GOT3 (cell line): ENCODE results near the gene LRIT2.

Experiments
- DNase-seq: peaks from one replicate; lab custom pipeline; 2025; ENCODE audit warnings: mixed read lengths; lab: John Stamatoyannopoulos, UW

The LRIT2 gene

DNA sequence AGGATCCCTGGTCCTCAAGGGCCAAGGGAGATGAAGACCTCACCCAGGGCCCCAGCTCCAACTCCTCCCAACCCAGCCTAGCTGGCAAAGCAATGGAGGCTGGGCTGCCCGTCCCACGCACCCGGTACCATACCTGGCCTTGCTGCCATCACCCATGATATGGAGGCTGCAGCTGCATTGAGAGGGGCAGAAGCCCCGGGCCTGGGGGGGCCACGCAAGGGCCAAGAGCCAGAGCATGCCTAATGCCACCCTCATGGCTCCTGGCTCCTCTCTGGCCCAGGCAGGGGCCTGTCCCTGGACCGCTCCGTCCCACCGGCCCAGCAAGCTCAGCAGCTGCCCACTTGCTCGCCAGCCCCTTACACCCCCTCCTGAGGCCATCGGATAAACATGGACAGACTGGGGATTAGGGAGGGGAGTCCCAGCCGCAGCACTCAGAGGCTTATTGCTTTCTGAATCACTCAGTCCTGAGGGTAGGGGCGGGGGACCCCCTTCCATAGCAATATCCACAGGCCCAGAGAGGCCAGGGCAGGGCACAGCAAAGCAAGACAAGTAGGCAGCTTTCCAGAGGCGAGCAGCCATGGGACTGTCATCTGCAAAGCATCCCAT lies 15.9 kb upstream of the LRIT2 start, which contains the start of gene LRIT1:
Gene LRIT1 (minus strand): TSS at position 362 of the 606 bp plus-strand sequence. CDS start 107 bp downstream, at position 255.
- DNase-seq: no peak

DNA sequence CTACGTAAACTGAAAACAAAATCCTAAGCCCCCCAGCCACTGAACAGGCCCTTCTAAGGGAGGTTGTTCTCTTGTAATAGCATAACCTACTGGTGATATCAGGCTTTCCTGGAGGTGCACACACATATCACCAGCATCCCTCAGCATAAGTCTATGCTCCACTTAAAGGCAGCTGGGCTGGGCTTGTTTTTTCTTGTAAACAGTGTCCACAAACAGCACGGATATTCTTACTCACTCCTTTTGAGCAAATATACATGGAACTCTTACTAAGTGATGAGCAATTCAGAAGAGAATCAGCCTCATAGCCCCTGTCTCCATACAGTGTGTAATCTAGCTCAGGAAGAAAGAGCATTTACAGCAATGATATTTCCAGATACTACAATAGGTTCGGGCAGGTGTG lies 13.6 kb upstream of the LRIT2 start:
- no peak for DNase-seq

DNA sequence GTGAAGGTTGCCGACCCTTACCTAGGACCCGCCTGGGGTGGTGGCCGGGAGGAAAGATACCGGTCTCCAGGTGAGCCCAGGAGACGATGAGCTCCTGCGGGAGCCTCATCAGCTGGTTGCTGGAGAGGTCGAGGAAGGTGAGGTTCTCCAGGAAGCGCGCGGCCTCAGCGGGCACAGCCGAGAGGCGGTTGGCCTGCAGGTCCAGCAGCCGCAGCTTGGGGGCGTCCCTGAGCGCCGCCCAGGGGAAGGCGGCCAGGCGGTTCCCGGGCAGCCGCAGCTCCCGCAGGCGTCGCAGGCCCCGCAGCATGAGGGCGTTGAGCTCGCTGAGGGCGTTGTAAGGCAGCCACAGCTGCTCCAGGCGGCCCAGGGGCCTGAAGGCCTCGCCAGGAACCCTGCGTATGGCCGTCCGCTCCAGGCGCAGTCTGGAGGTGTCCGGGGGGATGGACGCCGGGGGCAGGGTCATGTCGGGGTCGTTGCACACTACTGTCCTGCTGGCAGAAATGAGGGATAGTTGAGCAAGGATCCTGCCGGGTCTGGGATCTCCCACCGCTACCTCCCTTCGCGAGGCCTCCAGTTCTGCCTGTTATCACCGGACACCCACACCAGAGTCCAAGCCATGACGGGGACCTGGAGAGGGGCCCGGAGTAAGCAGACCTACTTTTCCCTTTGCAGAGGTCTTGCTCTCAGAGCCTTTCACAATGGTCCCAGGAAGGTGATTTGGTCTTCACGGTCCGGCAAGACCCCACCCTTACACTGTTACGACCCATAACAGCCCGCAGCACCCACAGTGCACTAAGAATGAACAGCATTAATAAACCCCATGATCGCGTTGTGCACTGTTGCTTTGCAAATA lies 12.1 kb upstream of the LRIT2 start:
- no peak for DNase-seq

DNA sequence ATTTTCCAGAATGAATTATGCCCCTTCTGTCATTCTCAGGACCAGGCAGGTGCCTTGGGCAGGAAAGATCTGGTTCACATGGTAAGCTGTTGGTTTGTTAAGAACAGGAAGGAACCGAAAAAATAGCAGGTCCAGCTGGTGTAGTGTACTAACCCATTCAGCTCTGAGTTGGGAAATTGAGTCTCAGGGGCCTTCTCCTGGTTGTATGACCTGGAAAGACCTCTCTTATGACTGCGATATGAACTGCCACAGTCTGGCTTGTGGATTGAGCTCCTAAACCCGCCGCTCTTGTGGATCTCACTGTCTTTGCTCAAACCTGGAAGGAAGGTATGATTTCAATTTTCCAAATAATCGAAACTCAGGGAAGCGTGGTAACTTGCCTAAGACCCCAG lies 11.5 kb upstream of the LRIT2 start:
- no peak for DNase-seq

DNA sequence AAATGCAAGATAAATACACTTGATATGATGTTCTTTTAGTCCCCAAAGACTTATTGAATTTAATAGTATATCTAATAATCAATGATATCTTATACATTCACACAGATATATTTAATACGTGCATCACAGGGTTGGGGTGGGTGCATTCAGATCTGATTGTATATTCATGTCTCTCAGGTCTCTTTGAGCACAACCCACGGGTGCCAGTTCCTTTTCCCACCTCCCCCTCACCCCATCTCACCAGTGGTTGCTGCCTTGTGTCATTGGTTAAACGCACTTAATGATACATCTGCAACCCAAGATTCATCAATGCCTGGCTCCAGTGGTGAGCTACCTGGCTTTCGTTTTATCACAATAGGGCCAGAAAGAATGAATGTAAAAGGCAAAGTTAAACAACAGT lies 9.8 kb upstream of the LRIT2 start:
- no peak for DNase-seq

DNA sequence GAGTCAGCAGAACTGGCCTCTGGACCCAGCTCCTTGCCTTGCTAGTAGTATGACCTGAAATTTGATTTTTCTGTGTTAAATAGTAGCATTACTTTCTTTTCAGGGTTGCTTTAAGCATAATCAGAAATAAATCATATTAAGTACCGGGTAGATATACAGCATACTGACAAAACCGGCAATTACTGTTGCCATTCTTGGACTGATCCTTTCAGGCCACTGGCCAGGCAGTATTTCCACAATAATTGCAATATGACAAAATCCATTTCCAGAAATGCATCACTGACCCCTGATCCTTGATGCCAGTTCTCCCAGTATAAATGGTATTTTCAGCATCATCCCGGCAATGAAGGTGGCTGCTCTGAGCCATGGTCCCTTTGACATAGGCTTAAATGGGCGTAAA lies 9.1 kb upstream of the LRIT2 start:
- DNase-seq: no peak

DNA sequence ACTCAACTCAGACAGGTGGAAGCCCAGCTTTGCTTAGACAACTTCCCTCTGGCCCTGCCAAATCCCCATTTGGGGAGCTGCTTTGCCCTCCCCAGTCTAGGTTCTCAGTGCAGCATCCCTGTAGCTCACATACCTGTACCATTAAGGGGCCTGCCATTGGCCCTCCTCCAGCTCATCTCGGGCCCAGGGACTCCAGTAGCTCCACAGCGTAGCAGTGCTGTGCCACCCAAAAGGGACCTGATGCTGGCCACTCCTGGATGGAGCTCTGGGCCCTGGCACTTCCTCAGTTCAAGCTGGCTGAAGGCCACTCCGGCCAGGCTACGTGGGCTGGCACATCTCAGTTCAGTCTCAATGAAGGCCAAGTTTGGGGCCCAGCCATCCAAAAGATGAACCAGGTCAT lies 8.6 kb upstream of the LRIT2 start:
- DNase-seq: no peak

DNA sequence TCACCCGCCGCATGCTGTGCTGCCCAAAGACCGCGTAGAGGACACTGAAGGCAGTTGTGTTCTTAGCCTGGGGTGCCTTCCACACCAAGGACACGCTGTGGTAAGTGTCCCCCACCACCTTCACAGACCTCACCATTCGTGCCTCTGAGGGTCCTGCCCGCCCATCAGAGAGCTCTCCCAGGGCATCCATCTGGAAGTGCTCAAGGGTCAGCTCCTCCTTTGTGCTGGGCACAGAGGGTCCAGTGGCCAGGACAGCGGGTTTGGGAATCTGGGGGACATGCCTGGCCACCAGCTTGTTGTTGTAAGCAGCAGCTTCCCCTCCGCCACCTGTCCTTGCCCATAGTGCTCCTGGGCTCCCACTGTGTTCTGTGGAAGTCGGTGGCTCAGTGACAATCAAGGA lies 7.0 kb upstream of the LRIT2 start:
- no peak for DNase-seq

DNA sequence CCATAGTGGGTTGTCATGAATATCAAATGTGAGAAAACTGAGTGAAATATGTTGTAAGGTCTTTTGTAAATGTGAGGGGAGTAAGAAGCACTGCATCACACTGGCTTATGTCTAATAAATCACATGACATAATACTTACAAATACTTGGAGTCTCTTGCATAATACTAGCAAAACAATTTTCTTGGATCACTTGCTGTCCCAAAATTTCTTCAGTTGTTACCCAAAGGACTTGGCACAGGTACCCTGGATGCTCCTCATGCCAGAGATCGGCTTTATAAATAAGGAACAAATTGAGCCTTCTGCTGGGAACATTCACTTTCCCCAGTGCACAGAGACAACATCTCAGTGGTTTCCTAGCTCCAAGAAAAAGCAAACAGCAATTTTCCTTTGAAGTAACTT lies 5.0 kb upstream of the LRIT2 start:
- DNase-seq: no peak

DNA sequence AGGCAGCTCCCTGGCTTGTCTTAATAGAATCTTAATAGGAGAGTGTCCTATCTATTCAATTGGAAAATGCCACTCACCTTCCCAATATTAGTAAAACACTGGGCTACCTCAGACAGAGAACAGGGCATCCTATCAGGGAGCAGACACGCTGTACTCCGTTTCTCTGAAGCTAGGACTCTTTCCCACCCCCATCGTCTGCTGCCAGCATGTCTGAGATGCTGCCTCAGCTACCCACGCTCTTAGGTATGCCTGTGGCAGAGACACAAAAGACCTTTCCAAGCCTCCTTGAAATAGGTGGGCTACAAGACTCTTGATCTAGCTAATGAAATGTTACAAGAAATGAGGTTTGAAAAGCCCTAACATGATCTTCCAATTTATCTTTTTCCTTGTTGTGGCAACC lies 2.5 kb upstream of the LRIT2 start:
- DNase-seq: no peak

DNA sequence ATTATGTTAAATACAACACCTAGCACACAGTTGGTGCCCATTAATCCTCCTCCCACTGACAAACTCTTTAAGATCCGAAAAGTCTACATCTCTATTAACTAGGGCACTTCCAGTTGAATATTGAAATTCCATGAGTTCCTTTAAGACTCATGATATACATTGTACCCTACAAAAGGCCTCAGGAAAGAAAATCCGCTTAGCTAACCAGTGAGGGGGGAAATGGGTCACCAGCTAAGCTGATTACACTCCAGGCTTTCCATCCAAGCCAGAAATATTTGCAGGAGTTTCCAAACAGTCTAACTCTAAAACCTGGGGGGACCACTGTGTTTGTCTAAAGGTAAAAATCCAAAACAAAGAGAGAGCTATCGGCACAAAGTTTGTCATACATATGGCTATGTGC lies 1.3 kb upstream of the LRIT2 start:
- DNase-seq: no peak

DNA sequence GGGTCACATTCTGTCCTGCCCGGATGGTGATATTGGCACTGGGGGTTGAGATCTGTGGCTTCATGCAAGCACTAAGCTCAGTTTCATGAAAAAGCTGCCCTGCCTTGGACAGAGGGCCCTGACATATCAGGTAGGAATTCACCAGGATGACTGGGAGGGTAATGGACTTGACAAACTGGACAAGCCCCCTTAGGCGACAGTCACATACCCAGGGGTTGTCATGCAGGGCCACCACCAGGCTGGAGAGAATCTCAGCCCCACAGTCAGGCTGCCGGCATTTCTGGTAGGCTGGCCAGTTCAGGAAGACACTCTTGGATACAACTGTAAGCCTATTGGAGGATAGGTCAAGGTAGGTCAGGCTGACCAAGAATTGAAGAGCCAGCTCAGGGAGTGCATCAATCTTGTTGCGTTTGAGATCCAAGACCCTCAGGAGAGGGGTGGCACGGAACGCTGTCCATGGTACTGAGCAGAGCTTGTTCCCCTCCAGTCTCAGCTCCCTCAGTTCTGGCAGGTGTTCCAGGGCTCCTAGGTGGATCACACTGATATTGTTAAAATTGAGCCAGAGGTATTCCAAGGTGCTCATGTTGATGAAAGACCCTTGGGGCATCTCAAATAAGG lies 824 bp downstream of the LRIT2 start:
- no peak for DNase-seq

DNA sequence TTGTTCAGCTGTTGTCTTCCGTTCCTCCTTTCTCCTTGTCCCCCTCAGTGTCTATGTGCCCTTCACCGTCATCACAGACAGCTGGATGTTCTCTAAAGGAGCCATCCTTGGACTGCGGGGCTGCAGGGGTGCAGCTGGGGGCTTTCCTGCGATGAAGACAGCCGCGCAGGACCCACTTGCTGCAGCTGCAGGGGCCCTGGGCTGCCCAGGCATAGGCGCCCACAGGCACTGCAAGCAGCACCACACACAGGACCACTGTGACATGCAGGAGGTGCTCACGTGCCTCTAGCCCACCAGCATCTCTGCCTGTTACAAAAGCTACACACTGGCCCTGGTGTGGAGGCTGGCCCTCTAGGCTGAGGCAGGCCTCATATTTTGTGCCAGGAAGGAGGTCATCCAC lies 3.4 kb downstream of the LRIT2 start:
- no peak for DNase-seq

DNA sequence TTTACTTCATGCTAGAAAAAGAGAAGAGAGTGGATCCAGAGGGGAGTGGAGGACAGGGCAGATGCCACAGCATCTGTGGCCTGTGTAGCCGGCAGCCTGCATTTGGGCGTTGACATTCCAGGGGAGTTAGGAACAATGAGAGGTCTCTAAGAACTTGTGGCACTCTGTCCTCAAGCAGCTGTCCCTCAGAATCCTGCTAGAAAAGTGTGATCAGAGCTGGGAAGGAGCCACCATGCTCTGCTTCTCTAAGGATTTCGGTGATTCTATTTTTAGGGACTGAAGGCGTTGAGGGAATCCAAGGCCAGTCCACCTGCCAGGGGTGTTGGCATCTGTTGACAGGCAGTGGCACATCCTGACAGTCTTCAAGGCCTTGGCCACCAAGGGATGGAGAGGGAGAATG lies 7.6 kb downstream of the LRIT2 start:
- no peak for DNase-seq

DNA sequence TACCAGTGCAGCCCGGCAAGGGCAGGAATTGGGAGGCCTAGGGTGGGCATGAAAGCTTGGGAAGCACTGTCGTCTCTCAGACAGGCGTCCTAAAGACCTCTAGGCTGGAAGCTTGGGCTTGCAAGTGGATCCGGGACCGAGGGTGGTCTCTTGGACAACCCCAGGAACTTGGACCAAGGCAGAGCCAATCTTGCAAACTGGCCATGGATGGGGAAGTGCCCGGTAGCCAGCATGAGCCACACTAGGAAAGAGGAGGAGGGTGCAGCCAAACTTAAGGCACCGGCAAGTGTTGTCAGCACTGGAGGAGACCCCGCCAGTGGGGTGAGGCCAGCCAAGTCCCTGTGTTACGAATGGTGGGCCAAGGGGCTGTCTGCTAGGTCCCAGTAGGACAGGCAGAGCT lies 8.5 kb downstream of the LRIT2 start:
- no peak for DNase-seq

DNA sequence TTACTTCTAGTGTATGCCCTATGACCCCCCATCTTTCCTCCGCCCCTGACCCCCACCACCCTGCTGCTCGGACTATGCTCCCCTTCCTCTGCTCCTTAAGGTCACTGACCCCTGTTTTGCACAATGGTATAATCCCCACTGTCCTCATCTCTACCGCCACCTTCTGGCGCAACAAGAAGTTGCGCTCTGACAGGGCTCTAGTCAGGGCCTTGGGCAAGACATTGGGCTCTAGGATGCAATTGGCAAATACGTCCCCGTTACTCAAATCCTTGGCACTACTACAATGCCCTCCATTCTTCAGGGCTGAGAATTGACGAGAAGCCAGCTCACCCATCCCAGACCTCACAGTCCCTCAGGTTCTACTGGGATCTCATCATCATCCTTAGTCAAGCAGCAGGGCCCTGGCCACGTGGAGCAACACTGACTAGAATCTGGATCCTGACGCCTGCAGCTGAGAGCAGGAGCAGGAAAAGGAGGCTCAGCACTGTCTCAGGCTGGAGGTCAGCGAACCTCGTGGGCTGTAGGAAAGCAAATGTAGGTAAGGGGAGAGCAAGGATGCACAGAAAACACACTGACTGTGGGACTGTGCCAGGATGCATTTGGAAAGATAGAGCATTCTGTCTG lies 10.6 kb downstream of the LRIT2 start:
- no peak for DNase-seq

DNA sequence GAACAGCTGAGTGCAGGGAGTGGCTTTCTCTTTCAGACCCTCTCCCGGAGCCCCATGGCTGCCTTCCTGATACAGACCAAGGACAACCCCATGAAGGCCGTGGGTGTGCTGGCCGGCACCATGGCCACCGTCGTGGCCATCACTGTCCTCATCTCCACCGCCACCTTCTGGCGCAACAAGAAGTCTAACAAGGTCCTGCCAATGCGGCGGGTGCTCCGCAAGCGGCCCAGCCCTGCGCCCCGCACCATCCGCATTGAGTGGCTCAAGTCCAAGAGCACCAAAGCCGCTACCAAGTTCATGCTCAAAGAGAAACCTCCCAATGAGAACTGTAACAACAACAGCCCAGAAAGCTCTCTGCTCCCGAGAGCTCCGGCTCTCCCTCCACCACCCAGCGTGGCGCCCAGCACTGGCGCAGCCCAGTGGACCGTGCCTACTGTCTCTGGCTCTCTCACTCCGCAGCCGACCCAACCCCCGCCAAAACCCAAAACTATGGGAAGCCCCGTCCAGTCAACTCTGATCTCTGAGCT lies 11.2 kb downstream of the LRIT2 start:
- no peak for DNase-seq

DNA sequence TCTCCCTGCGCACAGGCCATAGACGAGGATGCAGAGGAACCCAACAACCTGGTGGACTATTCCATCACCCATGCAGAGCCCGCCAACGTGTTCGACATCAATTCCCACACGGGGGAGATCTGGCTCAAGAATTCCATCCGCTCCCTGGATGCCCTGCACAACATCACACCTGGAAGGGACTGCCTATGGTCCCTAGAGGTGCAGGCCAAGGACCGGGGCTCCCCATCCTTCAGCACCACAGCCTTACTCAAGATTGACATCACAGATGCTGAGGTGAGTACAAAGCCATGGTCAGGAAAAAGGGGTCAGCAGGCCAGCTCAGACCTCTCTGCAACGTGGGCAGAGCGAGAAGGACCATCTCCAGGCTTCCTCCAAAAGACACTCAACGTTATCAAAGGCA lies 12.3 kb downstream of the LRIT2 start:
- no peak for DNase-seq

DNA sequence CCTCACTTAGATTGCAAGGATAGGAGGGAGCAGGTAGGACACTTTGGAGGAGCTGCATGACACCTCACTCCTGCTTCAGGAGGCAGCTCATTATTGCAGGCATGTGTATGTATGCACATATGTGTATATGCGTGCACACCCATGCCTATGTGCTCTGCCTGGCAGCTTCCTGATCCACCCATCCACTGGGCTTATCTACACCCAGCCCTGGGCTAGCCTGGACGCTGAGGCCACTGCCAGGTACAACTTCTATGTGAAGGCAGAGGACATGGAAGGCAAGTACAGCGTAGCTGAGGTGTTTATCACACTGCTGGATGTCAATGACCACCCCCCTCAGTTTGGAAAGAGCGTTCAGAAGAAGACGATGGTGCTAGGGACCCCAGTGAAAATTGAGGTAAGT lies 13.3 kb downstream of the LRIT2 start:
- DNase-seq: no peak

DNA sequence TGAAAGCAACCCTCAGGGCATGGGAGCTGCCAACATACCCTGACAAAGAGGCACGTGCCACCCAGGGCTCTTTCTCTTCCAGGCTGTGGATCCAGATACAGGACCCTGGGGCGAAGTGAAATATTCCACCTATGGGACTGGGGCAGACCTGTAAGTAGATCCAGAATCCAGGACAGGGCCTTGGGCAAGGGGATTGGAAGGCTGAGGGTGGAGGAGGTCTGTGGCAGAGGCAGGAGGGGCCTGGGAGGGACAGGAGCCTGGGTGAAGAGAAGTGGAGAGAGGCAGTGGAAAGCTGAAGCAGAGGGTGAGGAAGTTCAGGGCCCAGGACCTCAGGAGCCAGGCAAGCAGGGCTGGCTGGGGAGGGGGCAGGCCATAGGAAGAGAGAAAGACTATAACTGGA lies 13.8 kb downstream of the LRIT2 start:
- no peak for DNase-seq

DNA sequence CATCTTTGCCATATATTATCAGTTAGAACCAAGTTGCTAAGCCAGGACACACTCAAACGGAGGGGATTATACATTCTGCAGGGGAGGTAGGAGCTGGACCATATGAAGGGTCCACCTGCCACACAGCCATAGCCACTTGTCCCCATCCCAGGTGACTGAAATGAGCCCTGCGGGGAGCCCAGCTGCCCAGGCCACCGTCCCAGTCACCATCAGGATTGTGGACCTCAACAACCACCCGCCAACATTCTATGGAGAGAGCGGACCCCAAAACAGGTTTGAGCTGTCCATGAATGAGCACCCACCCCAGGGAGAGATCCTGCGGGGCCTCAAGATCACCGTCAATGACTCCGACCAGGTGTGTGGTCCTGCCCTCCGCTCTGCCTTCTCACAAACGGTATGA lies 17.3 kb downstream of the LRIT2 start:
- no peak for DNase-seq

DNA sequence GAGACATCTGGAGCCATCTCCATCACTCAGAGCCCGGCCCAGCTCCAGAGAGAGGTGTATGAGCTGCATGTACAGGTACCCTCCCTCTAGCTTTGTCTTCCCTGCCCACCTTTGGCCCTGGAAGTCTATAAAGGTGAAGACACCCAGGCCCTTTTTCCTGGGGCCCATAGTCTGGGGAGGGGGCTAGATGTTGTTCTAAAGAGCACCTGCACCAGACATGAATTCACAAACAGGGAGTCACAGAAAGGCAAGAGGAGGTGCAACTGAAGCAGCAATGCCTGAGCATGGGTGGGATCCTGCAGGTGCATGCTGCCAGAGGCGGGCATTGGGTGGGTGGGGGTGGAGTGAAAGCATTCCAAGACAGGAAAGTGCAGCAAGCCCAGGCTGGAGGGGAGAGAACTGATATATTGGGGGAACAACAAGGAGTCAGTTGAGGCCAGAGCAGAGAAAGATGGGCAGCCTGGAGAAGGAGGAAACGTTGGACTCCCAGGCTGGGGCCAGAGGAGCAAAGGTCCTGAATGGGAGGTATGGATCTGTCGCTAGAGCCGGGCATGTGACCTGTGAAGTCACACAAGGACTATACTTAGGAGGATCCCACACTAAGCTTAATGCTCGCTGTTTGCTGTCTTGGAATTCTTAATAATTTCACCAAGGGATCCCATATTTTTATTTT lies 19.4 kb downstream of the LRIT2 start:
- DNase-seq: no peak
